PFSK-1 (cell line): Measurements from ENCODE around the gene TAX1BP1.

ENCODE experiments used
- FOXP2 ChIP-seq: optimal IDR thresholded peaks from 2 replicates; pipeline ENCODE3; 2011; ENCODE audit warnings: borderline replicate concordance, control low read depth, inconsistent platforms; ENCODE audit not compliant: insufficient read depth; ENCODE audit errors: extremely low read length, extremely low read depth
- POLR2AphosphoS5 ChIP-seq: IDR thresholded peaks from 2 replicates; pipeline ENCODE4 v1.6.1; 2012; ENCODE audit warnings: low read depth, mild to moderate bottlenecking, control low read depth, low read length, moderate library complexity
- REST ChIP-seq, 2 experiments: IDR thresholded peaks; 2 replicates each; pipeline versions ENCODE4 v1.6.1 to v1.8.0; 2011 to 2012; ENCODE audit warnings: low read depth in 2 of 2, low read length in 2 of 2, control low read depth in 1 of 2, inconsistent platforms in 1 of 2, mild to moderate bottlenecking in 1 of 2, moderate library complexity in 1 of 2; ENCODE audit not compliant: insufficient read depth in 1 of 2
- SIN3A ChIP-seq: IDR thresholded peaks from 2 replicates; pipeline ENCODE4 v1.6.1; 2012; ENCODE audit warnings: mild to moderate bottlenecking, low read length, moderate library complexity, borderline replicate concordance; ENCODE audit not compliant: insufficient read depth
- TAF1 ChIP-seq: IDR thresholded peaks from 2 replicates; pipeline ENCODE4 v1.6.1; 2012; ENCODE audit warnings: low read length, control low read depth, borderline replicate concordance; ENCODE audit not compliant: insufficient read depth

The TAX1BP1 gene

GRCh38 chr7:27781188-27781587 is 41.2 kb downstream of the TAX1BP1 start:
- TF ChIP-seq POLR2AphosphoS5 (no peak), TAF1 (no peak), FOXP2 (no peak), SIN3A (no peak), REST (IDR thresholded peaks at IDR 0.05; ENCODE audit: insufficient read depth in 1 of 2, low read depth in 2 of 2, low read length in 2 of 2) (no peak)

GRCh38 chr7:27782849-27783248 is 42.9 kb downstream of the TAX1BP1 start:
- TF ChIP-seq REST (IDR thresholded peaks at IDR 0.05; ENCODE audit: insufficient read depth in 1 of 2, low read depth in 2 of 2, low read length in 2 of 2) (no peak), POLR2AphosphoS5 (no peak), FOXP2 (no peak), TAF1 (no peak), SIN3A (no peak)

GRCh38 chr7:27784399-27785053 is 44.6 kb downstream of the TAX1BP1 start:
- no peak for TF ChIP-seq FOXP2
- no peak for TF ChIP-seq REST (IDR thresholded peaks at IDR 0.05; ENCODE audit: insufficient read depth in 1 of 2, low read depth in 2 of 2, low read length in 2 of 2)
- no peak for TF ChIP-seq POLR2AphosphoS5
- no peak for TF ChIP-seq SIN3A
- TF ChIP-seq TAF1: no peak

GRCh38 chr7:27788437-27788836 is 48.5 kb downstream of the TAX1BP1 start:
- TF ChIP-seq SIN3A (no peak), REST (IDR thresholded peaks at IDR 0.05; ENCODE audit: insufficient read depth in 1 of 2, low read depth in 2 of 2, low read length in 2 of 2) (no peak), FOXP2 (no peak), TAF1 (no peak), POLR2AphosphoS5 (no peak)

- TF ChIP-seq POLR2AphosphoS5: no peak
Observed at GRCh38 chr7:27793780-27794179, 53.8 kb downstream of the TAX1BP1 start.

- TF ChIP-seq REST (IDR thresholded peaks at IDR 0.05; ENCODE audit: insufficient read depth in 1 of 2, low read depth in 2 of 2, low read length in 2 of 2) (no peak), TAF1 (no peak), POLR2AphosphoS5 (no peak), SIN3A (no peak), FOXP2 (no peak)
Observed at GRCh38 chr7:27795977-27796376, 56.0 kb downstream of the TAX1BP1 start.
